ENCODE measurements around the gene KITLG. TPM values are rescaled to one million over a fixed set of nuclear protein-coding genes. Genes with fewer than 3 reads are reported as not detected.

Gene KITLG
- polyA plus RNA-seq, 1 donor (not counting 4 experiments of a cell fraction or from before 2014, with no cell fraction given): 21.2 TPM

DNA sequence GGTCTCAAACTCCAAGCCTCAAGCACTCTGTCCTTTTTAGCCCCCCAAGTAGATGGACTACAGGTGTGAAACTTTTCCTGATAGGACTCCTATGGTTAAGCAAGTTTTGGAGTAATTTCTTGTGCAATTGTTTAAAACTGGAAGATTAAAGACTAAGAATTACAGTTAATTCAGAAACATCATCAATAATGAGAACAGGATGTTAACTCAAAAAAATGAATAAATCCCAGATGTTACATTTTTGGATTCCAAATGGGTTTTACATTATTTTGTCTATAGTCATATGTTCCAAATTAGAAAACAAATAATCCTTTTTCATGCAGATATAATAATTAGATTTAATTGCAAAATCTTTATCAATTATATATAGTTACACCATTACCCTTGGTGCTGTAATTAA is 24.4 kb upstream of the KITLG start:
- no peak for FAIRE-seq
- no peak for TF ChIP-seq EZH2 (IDR thresholded peaks at IDR 0.05; ENCODE audit: low read length)
- TF ChIP-seq, protein P1, sequence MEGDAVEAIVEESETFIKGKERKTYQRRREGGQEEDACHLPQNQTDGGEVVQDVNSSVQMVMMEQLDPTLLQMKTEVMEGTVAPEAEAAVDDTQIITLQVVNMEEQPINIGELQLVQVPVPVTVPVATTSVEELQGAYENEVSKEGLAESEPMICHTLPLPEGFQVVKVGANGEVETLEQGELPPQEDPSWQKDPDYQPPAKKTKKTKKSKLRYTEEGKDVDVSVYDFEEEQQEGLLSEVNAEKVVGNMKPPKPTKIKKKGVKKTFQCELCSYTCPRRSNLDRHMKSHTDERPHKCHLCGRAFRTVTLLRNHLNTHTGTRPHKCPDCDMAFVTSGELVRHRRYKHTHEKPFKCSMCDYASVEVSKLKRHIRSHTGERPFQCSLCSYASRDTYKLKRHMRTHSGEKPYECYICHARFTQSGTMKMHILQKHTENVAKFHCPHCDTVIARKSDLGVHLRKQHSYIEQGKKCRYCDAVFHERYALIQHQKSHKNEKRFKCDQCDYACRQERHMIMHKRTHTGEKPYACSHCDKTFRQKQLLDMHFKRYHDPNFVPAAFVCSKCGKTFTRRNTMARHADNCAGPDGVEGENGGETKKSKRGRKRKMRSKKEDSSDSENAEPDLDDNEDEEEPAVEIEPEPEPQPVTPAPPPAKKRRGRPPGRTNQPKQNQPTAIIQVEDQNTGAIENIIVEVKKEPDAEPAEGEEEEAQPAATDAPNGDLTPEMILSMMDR (optimal IDR thresholded peaks at IDR 0.05 in 1 of 3, IDR thresholded peaks at IDR 0.05 in 1 of 3, conservative IDR thresholded peaks at IDR 0.05 in 1 of 3; ENCODE audit: extremely low read depth in 1 of 3, insufficient read depth in 2 of 3, low read length in 3 of 3): no peak
- no peaks in the 10 kb centered on the region for H3K4me1 ChIP-seq (ENCODE audit: control insufficient read depth, extremely low read depth, insufficient read depth, low read length)
- no peaks in the 10 kb centered on the region for H3K27me3 ChIP-seq (ENCODE audit: control insufficient read depth, extremely low read depth, insufficient read depth, low read length)
- DNase-seq (ENCODE audit: low read depth, low spot score): no peak
- no peak overlapping the region for H3K9ac ChIP-seq (ENCODE audit: control insufficient read depth, extremely low read depth, insufficient read depth, low read length)
- H3K79me2 ChIP-seq (ENCODE audit: control insufficient read depth, insufficient read depth, low read length): no peaks in the 10 kb centered on the region
- H3K9me1 ChIP-seq (ENCODE audit: control insufficient read depth, extremely low read depth, insufficient read depth, low read length): no peaks in the 10 kb centered on the region
- no peak overlapping the region for H3K27ac ChIP-seq (ENCODE audit: control insufficient read depth, insufficient read depth, low read length)
- H3K4me3 ChIP-seq (ENCODE audit: control insufficient read depth in 2 of 3, extremely low read depth in 1 of 3, insufficient read depth in 2 of 3, low read depth in 1 of 3, low read length in 3 of 3): no peak overlapping the region
- H3K36me3 ChIP-seq (ENCODE audit: control insufficient read depth in 2 of 2, extremely low read depth in 1 of 2, insufficient read depth in 2 of 2, low read length in 2 of 2): no peaks in the 10 kb centered on the region
- no peak overlapping the region for H3K4me2 ChIP-seq (ENCODE audit: control insufficient read depth, extremely low read depth, insufficient read depth, low read depth, low read length)
- H4K20me1 ChIP-seq (ENCODE audit: control insufficient read depth, extremely low read depth, insufficient read depth, low read length): no peaks in the 10 kb centered on the region
- H3K9me3 ChIP-seq (ENCODE audit: control insufficient read depth, low read depth, low read length): no peaks in the 10 kb centered on the region
- dilution Hi-C loops (cut with MboI; ENCODE audit: extremely low pct_ligation_motif_present, low sequenced_read_pairs): no loop called here
- no peak overlapping the region for H2AFZ ChIP-seq (ENCODE audit: control insufficient read depth, low read length)

DNA sequence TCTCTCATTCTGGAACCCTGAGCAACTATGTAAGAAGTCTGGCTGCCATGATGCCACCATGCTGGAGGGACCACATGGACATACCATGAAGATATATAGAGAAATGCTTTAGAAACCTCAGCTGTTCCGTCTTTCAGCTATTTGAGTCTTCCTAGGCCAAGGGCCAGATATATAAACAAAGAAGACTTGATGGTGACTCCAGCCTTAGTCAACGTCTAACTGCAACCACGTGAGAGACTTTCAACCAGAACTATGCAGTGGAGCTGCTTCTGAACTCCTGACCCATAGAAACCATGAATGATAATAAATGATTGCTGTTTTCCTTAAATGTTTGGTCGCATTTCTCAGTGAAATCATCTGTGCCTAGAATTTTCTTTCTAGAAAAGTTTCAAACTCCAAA is 20.0 kb upstream of the KITLG start:
- TF ChIP-seq, protein P1 (optimal IDR thresholded peaks at IDR 0.05 in 1 of 3, IDR thresholded peaks at IDR 0.05 in 1 of 3, conservative IDR thresholded peaks at IDR 0.05 in 1 of 3; ENCODE audit: extremely low read depth in 1 of 3, insufficient read depth in 2 of 3, low read length in 3 of 3): no peak
- no peak for TF ChIP-seq EZH2 (IDR thresholded peaks at IDR 0.05; ENCODE audit: low read length)
- H3K79me2 ChIP-seq (ENCODE audit: control insufficient read depth, insufficient read depth, low read length): no peaks in the 10 kb centered on the region
- no peak overlapping the region for H3K4me2 ChIP-seq (ENCODE audit: control insufficient read depth, extremely low read depth, insufficient read depth, low read depth, low read length)
- H3K27ac ChIP-seq (ENCODE audit: control insufficient read depth, insufficient read depth, low read length): no peak overlapping the region
- no peaks in the 10 kb centered on the region for H3K4me1 ChIP-seq (ENCODE audit: control insufficient read depth, extremely low read depth, insufficient read depth, low read length)
- no peak overlapping the region for H3K9ac ChIP-seq (ENCODE audit: control insufficient read depth, extremely low read depth, insufficient read depth, low read length)
- peak; percentile 76 for FAIRE-seq
- H2AFZ ChIP-seq (ENCODE audit: control insufficient read depth, low read length): no peak overlapping the region
- DNase-seq (ENCODE audit: low read depth, low spot score): no peak
- no peaks in the 10 kb centered on the region for H3K9me1 ChIP-seq (ENCODE audit: control insufficient read depth, extremely low read depth, insufficient read depth, low read length)
- H4K20me1 ChIP-seq (ENCODE audit: control insufficient read depth, extremely low read depth, insufficient read depth, low read length): no peaks in the 10 kb centered on the region
- H3K9me3 ChIP-seq (ENCODE audit: control insufficient read depth, low read depth, low read length): no peaks in the 10 kb centered on the region
- H3K4me3 ChIP-seq (ENCODE audit: control insufficient read depth in 2 of 3, extremely low read depth in 1 of 3, insufficient read depth in 2 of 3, low read depth in 1 of 3, low read length in 3 of 3): no peak overlapping the region
- dilution Hi-C loops (cut with MboI; ENCODE audit: extremely low pct_ligation_motif_present, low sequenced_read_pairs): no loop called here
- no peaks in the 10 kb centered on the region for H3K36me3 ChIP-seq (ENCODE audit: control insufficient read depth in 2 of 2, extremely low read depth in 1 of 2, insufficient read depth in 2 of 2, low read length in 2 of 2)
- H3K27me3 ChIP-seq (ENCODE audit: control insufficient read depth, extremely low read depth, insufficient read depth, low read length): no peaks in the 10 kb centered on the region

Data from keratinocyte (primary cell).